Measurements from ENCODE around the gene CHMP4A. TPM values are rescaled to one million over a fixed set of nuclear protein-coding genes. Genes with fewer than 3 reads are reported as not detected.

CHMP4A gene
- total and polyA plus RNA-seq, 2 of the 13 experiments (the other 11 are each of a cell fraction or from before 2014, with no cell fraction given): 83.6 to 113 TPM

DNA sequence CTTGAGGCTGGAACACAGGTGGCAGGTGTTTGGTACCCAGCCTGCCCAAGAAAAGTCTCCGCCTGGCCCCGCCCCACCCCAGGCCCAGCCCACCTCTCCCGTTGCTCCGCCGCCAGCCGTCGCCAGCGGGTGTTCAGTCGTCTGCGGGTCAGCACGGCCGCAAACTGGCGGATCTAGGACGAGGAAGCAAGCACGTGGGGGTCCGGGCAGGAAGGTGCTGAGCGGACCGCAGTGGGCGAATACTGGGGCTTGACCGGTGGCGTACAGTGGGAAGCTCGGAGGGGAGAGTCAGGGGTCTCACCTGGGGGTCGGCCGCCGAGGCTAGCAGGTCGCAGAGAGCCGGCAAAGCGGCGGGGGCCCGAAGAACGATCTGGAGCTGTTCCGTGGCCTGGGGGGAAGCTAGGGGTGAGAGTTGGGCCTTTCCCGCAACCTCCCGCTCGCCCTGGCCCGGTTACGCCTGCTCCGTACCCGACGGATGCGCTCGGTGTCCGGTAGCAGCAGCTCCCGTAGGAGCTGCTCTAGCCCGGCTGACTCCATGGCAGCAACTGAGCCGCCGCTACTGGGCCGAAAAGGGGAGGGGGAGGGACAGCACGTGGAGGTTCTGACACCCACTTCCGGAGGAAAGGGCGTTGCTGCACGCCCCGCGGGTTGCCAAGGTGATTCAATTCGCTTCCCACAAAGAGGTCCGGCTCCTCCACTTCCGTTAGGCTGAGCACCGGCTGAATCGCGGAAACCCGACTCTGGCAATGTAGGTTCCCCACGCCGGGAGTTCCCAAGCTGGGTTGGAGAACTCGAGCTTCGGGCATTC is 24.8 kb downstream of the CHMP4A start, which contains the start of gene IPO4 (continued):
- peak; percentile 98; the same call in 1 of the 2 replicates for TF ChIP-seq DZIP1 (CRISPR knock-in tag; IDR thresholded peaks at IDR 0.05)
- TF ChIP-seq SMARCE1 (IDR thresholded peaks at IDR 0.05; ENCODE audit: borderline replicate concordance): no peak
- TF ChIP-seq SRY (CRISPR knock-in tag; IDR thresholded peaks at IDR 0.05): no peak
- TF ChIP-seq, protein P1, sequence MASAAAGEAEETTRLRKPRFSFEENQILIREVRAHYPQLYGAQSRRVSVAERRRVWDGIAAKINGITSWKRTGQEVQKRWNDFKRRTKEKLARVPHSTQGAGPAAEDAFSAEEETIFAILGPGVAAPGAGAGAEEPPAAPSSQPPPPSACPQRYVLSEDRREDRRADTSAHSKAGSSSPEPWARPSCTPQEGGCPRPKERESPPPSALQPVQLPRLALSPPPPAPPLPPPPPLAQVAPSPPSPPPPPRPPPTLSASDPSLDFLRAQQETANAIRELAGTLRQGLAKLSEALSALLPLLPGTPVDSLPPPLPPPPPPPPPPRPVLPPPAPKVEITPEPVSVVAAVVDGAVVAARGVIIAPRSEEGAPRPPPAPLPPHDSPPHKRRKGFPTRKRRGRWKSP (CRISPR knock-in tag; IDR thresholded peaks at IDR 0.05): no peak
- TF ChIP-seq TARDBP (CRISPR knock-in tag; IDR thresholded peaks at IDR 0.05): peak; percentile 100
- no peak for TF ChIP-seq NR3C1 (CRISPR knock-in tag; IDR thresholded peaks at IDR 0.05)
- TF ChIP-seq ZBTB26 (CRISPR knock-in tag; IDR thresholded peaks at IDR 0.05; ENCODE audit: borderline replicate concordance): peak; percentile 84; the same call in 1 of the 2 replicates
- TF ChIP-seq ATF7 (IDR thresholded peaks at IDR 0.05): no peak
- peak; percentile 42 for TF ChIP-seq ATF7 (CRISPR knock-in tag; IDR thresholded peaks at IDR 0.05)
- TF ChIP-seq KDM6A (CRISPR knock-in tag; IDR thresholded peaks at IDR 0.05; ENCODE audit: low read depth): peak; percentile 19; the same call in 1 of the 2 replicates
- TF ChIP-seq PAX8 (CRISPR knock-in tag; IDR thresholded peaks at IDR 0.05; ENCODE audit: borderline replicate concordance): 0 out of 2 replicates have a peak, but pooled peaks have one; percentile 73
- TF ChIP-seq ZNF83 (CRISPR knock-in tag; IDR thresholded peaks at IDR 0.05; ENCODE audit: borderline replicate concordance): peak; percentile 75
- TF ChIP-seq BRCA1 (CRISPR knock-in tag; IDR thresholded peaks at IDR 0.05): peak; percentile 96
- peak; percentile 60 for TF ChIP-seq RARA (CRISPR knock-in tag; IDR thresholded peaks at IDR 0.05)
- TF ChIP-seq BATF2 (CRISPR knock-in tag; IDR thresholded peaks at IDR 0.05): no peak
- TF ChIP-seq, protein P2, sequence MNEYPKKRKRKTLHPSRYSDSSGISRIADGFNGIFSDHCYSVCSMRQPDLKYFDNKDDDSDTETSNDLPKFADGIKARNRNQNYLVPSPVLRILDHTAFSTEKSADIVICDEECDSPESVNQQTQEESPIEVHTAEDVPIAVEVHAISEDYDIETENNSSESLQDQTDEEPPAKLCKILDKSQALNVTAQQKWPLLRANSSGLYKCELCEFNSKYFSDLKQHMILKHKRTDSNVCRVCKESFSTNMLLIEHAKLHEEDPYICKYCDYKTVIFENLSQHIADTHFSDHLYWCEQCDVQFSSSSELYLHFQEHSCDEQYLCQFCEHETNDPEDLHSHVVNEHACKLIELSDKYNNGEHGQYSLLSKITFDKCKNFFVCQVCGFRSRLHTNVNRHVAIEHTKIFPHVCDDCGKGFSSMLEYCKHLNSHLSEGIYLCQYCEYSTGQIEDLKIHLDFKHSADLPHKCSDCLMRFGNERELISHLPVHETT (CRISPR knock-in tag; conservative IDR thresholded peaks at IDR 0.05): peak; percentile 96
- TF ChIP-seq, protein P3, sequence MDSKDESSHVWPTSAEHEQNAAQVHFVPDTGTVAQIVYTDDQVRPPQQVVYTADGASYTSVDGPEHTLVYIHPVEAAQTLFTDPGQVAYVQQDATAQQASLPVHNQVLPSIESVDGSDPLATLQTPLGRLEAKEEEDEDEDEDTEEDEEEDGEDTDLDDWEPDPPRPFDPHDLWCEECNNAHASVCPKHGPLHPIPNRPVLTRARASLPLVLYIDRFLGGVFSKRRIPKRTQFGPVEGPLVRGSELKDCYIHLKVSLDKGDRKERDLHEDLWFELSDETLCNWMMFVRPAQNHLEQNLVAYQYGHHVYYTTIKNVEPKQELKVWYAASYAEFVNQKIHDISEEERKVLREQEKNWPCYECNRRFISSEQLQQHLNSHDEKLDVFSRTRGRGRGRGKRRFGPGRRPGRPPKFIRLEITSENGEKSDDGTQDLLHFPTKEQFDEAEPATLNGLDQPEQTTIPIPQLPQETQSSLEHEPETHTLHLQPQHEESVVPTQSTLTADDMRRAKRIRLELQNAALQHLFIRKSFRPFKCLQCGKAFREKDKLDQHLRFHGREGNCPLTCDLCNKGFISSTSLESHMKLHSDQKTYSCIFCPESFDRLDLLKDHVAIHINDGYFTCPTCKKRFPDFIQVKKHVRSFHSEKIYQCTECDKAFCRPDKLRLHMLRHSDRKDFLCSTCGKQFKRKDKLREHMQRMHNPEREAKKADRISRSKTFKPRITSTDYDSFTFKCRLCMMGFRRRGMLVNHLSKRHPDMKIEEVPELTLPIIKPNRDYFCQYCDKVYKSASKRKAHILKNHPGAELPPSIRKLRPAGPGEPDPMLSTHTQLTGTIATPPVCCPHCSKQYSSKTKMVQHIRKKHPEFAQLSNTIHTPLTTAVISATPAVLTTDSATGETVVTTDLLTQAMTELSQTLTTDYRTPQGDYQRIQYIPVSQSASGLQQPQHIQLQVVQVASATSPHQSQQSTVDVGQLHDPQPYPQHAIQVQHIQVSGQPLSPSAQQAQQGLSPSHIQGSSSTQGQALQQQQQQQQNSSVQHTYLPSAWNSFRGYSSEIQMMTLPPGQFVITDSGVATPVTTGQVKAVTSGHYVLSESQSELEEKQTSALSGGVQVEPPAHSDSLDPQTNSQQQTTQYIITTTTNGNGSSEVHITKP (CRISPR knock-in tag; IDR thresholded peaks at IDR 0.05; ENCODE audit: low read depth): peak; percentile 92

Data from HepG2 (cell line).